ENCODE measurements around the gene PRELP.

- no peak for TF ChIP-seq REST (IDR thresholded peaks at IDR 0.05; ENCODE audit: insufficient read depth in 1 of 2, low read depth in 2 of 2, low read length in 2 of 2)
- TF ChIP-seq POLR2AphosphoS5 (IDR thresholded peaks at IDR 0.05; ENCODE audit: low read depth, low read length) = no peak
- no peak for TF ChIP-seq TAF1 (IDR thresholded peaks at IDR 0.05; ENCODE audit: borderline replicate concordance, insufficient read depth, low read length)
- TF ChIP-seq FOXP2 (optimal IDR thresholded peaks at IDR 0.05; ENCODE audit: borderline replicate concordance, extremely low read depth, extremely low read length, insufficient read depth) = no peak
Measured at GRCh38 chr1:203450001-203450400, 25.6 kb upstream of the PRELP start.
